SKM-1 treated with dmso at 0.1 percent for 144 hours (cell line): ENCODE data around the gene POGK.

Experiments used
- DNase-seq: peaks from one replicate; lab custom pipeline; 2025; ENCODE audit not compliant: unreplicated experiment; lab: John Stamatoyannopoulos, UW

The POGK gene

DNA sequence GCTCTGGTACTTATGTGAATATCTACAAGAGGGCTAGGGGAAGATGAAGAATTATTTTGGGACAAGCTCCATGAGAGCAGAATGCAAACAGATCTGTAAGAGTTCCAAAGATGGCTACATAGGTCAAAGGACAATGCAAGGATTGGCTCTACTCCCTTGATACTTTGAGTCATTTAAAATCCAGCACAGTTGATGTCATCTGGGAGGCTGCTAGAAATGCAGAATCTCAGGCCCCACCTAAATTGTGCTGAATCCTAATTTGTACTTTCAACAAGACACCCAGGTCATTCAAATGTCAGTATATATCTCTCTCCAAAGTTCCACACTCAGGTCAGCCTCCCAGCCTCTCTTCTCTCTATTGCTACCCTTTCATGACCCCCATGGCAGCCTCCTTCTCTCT lies 60.5 kb downstream of the POGK start:
- no peak for DNase-seq

GRCh38 chr1:166900987-166901386 lies 61.7 kb downstream of the POGK start:
- DNase-seq, result no peak

GRCh38 chr1:166902279-166902678 lies 63.0 kb downstream of the POGK start:
- DNase-seq, result peak; percentile 99

- peak; percentile 64 for DNase-seq
These were observed 64.0 kb downstream of the POGK start for GRCh38 chr1:166903232-166903631.

DNA sequence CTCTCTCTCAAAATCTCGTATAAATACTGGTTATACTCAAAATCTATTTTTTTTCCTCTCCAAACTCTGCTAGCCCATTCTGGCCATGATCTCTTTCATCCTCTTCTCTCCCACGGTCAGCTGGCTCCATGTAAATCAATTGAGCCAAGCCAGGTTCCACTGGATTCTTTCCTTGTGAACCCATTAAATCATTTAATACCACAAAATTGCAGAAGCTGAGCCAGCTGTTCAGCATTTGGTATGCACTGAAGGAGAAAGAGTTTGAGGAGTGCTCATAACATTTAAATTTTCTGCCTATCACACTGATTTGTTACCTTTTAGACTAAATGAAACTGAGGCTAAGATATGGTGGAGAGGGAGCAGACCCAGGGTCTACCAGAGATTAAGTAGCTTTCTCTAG lies 65.9 kb downstream of the POGK start:
- DNase-seq, result no peak

GRCh38 chr1:166905900-166906299 lies 66.6 kb downstream of the POGK start:
- no peak for DNase-seq
